MM.1S (cell line): Measurements from ENCODE around the gene LVRN.

Experiments
- DNase-seq: peaks from one replicate; pipeline ENCODE4 v3.0.0-alpha.2; 2015
- H2AFZ ChIP-seq: fragments of 300-600 bp; sonication (generic); 2 replicates; pipeline ENCODE4 v1.6.0; 2016; ENCODE audit warnings: antibody characterized with exemption, low read length
- H3F3A ChIP-seq: fragments of 300-600 bp; sonication (generic); 2 replicates; pipeline ENCODE4 v1.6.1; 2016; ENCODE audit warnings: mild to moderate bottlenecking, antibody characterized with exemption, low read length, moderate library complexity, mixed read lengths; ENCODE audit not compliant: insufficient read depth
- H3K27ac ChIP-seq: fragments of 300-600 bp; sonication (generic); 2 replicates; pipeline ENCODE4 v1.5.1; 2016; ENCODE audit warnings: mild to moderate bottlenecking, low read length
- H3K27me3 ChIP-seq: fragments of 300-600 bp; sonication (generic); replicated peaks from 2 replicates; pipeline ENCODE4 v1.6.0; 2016; ENCODE audit warnings: low read length; ENCODE audit not compliant: insufficient read depth
- H3K36me3 ChIP-seq: fragments of 300-600 bp; sonication (generic); replicated peaks from 2 replicates; pipeline ENCODE4 v1.6.1; 2016; ENCODE audit warnings: mild to moderate bottlenecking, low read length, mixed read lengths; ENCODE audit not compliant: insufficient read depth
- H3K4me1 ChIP-seq: fragments of 300-600 bp; sonication (generic); 2 replicates; pipeline ENCODE4 v1.6.1; 2016; ENCODE audit warnings: low read length, mixed read lengths
- H3K4me2 ChIP-seq: fragments of 300-600 bp; sonication (generic); 2 replicates; pipeline ENCODE4 v1.6.0; 2016; ENCODE audit warnings: low read depth, low read length
- H3K4me3 ChIP-seq: fragments of 300-600 bp; sonication (generic); 2 replicates; pipeline ENCODE4 v1.5.1; 2016; ENCODE audit warnings: low read length, mixed read lengths
- H3K79me2 ChIP-seq: fragments of 300-600 bp; sonication (generic); 2 replicates; pipeline ENCODE4 v1.6.1; 2016; ENCODE audit warnings: mixed run types, low read length, mixed read lengths
- H3K9ac ChIP-seq: fragments of 300-600 bp; sonication (generic); 2 replicates; pipeline ENCODE4 v1.6.1; 2016; ENCODE audit warnings: low read length, mixed read lengths
- H3K9me2 ChIP-seq: fragments of 300-600 bp; sonication (generic); replicated peaks from 2 replicates; pipeline ENCODE4 v1.6.1; 2016; ENCODE audit warnings: mild to moderate bottlenecking, low read length, mixed read lengths; ENCODE audit not compliant: insufficient read depth
- H3K9me3 ChIP-seq: fragments of 300-600 bp; sonication (generic); replicated peaks from 2 replicates; pipeline ENCODE4 v1.6.1; 2016; ENCODE audit warnings: mild to moderate bottlenecking, low read length, mixed read lengths; ENCODE audit not compliant: insufficient read depth
- H4K20me1 ChIP-seq: fragments of 300-600 bp; sonication (generic); 2 replicates; pipeline ENCODE4 v1.6.1; 2016; ENCODE audit warnings: mild to moderate bottlenecking, low read length, moderate library complexity, mixed read lengths; ENCODE audit not compliant: insufficient read depth
- EZH2 ChIP-seq: fragments of 300-600 bp; sonication (generic); optimal IDR thresholded peaks from 2 replicates; pipeline ENCODE3; 2017; ENCODE audit warnings: low read depth, mild to moderate bottlenecking, antibody characterized with exemption, low read length, mixed read lengths
- EZH2phosphoT487 ChIP-seq: fragments of 300-600 bp; sonication (generic); IDR thresholded peaks from 2 replicates; pipeline ENCODE4 v1.6.1; 2018; ENCODE audit warnings: antibody characterized with exemption, low read length
- TF ChIP-seq, protein P1 (sequence below): fragments of 300-600 bp; sonication (generic); IDR thresholded peaks from 2 replicates; pipeline ENCODE4 v1.5.1; 2016; ENCODE audit warnings: antibody characterized with exemption, low read length, mixed read lengths

Gene LVRN

GRCh38 chr5:115936031-115936430 is 26.2 kb upstream of the LVRN start:
- Histone ChIP-seq H3K4me3 (no peak overlapping the region), H3K36me3 (no peaks in the 10 kb centered on the region), H3K9me2 (no peaks in the 10 kb centered on the region), H3K27ac (no peak overlapping the region), H3K9me3 (no peaks in the 10 kb centered on the region), H3K4me1 (no peaks in the 10 kb centered on the region), H3K9ac (no peak overlapping the region), H3F3A (no peaks in the 10 kb centered on the region), H4K20me1 (no peaks in the 10 kb centered on the region), H3K27me3 (no peaks in the 10 kb centered on the region), H2AFZ (no peak overlapping the region), H3K79me2 (no peaks in the 10 kb centered on the region), H3K4me2 (no peak overlapping the region)
- DNase-seq, result no peak
- TF ChIP-seq, protein P1, sequence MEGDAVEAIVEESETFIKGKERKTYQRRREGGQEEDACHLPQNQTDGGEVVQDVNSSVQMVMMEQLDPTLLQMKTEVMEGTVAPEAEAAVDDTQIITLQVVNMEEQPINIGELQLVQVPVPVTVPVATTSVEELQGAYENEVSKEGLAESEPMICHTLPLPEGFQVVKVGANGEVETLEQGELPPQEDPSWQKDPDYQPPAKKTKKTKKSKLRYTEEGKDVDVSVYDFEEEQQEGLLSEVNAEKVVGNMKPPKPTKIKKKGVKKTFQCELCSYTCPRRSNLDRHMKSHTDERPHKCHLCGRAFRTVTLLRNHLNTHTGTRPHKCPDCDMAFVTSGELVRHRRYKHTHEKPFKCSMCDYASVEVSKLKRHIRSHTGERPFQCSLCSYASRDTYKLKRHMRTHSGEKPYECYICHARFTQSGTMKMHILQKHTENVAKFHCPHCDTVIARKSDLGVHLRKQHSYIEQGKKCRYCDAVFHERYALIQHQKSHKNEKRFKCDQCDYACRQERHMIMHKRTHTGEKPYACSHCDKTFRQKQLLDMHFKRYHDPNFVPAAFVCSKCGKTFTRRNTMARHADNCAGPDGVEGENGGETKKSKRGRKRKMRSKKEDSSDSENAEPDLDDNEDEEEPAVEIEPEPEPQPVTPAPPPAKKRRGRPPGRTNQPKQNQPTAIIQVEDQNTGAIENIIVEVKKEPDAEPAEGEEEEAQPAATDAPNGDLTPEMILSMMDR, result no peak
- TF ChIP-seq EZH2, result no peak
- no peak for TF ChIP-seq EZH2phosphoT487

GRCh38 chr5:115939059-115939458 is 23.2 kb upstream of the LVRN start:
- Histone ChIP-seq H3K4me2 (no peak overlapping the region), H3K27me3 (no peaks in the 10 kb centered on the region), H3K9me3 (no peaks in the 10 kb centered on the region), H3K36me3 (no peaks in the 10 kb centered on the region), H4K20me1 (no peaks in the 10 kb centered on the region), H3K4me3 (no peak overlapping the region), H2AFZ (no peak overlapping the region), H3K4me1 (no peaks in the 10 kb centered on the region), H3F3A (no peaks in the 10 kb centered on the region), H3K9me2 (no peaks in the 10 kb centered on the region), H3K9ac (no peak overlapping the region), H3K27ac (no peak overlapping the region), H3K79me2 (no peaks in the 10 kb centered on the region)
- TF ChIP-seq, protein P1, result no peak
- TF ChIP-seq EZH2 (no peak), EZH2phosphoT487 (no peak)
- DNase-seq, result no peak

DNA sequence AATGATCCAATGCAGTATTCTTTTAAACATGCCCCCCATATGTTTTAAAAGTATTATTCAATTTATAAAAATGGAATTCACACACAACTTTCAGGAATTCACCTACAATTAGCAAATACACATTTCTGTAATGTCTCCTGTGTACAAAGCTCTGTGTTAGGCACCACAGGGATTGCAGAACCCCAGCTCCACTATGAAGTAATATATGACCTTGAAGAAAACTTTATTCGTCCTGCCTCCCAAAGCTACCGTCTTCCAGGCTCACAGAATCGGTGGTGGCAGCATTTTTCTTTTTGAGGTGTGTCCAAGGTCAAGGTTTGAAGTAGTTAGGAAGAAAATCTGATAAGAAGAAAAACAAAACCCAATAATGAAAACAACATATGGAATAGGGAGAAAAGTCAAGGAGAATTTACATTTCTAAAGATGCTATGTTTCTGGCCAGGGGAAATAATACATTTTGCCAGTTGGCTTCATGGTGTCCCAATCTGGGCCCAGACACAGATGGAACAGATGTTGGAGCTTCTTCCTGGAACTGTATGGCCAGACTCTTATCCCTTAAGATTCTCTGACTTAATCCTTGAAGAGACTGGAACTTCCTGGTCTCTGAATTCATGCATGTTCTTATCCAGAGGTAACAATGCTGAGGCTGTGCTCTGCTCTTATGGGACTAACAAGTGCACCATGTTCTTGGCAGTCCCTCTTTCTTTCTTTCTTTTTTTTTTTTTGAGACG is 22.0 kb upstream of the LVRN start:
- H3K27me3 ChIP-seq, result no peaks in the 10 kb centered on the region
- H3K79me2 ChIP-seq, result no peaks in the 10 kb centered on the region
- no peaks in the 10 kb centered on the region for H3K36me3 ChIP-seq
- H3K4me2 ChIP-seq, result no peak overlapping the region
- no peaks in the 10 kb centered on the region for H3K4me1 ChIP-seq
- H3K9ac ChIP-seq, result no peak overlapping the region
- TF ChIP-seq, protein P1, result no peak
- TF ChIP-seq EZH2 (no peak), EZH2phosphoT487 (no peak)
- H4K20me1 ChIP-seq, result no peaks in the 10 kb centered on the region
- no peak overlapping the region for H3K27ac ChIP-seq
- H3K9me2 ChIP-seq, result no peaks in the 10 kb centered on the region
- H3K9me3 ChIP-seq, result no peaks in the 10 kb centered on the region
- no peaks in the 10 kb centered on the region for H3F3A ChIP-seq
- no peak for DNase-seq
- H2AFZ ChIP-seq, result no peak overlapping the region
- no peak overlapping the region for H3K4me3 ChIP-seq
